Tibial artery (tissue), 4 donors: Measurements from ENCODE around the gene RNF208.

Experiments used
- DNase-seq, 2 donors: peaks; one replicate each; pipeline ENCODE4 v3.0.0-alpha.2; 2019
- H3K27ac ChIP-seq, 2 donors: fragments of 200-600 bp; sonication (generic) in 1 of 2; 1 replicate in 1 of 2; 2 replicates in 1 of 2; pipeline ENCODE4 v1.5.1; 2018 to 2019; ENCODE audit warnings: mild to moderate bottlenecking in 1 of 2
- H3K27me3 ChIP-seq, 2 donors: fragments of 200-600 bp; sonication (generic) in 1 of 2; one replicate each; pipeline versions ENCODE4 v1.5.1 to v1.6.0; 2016 to 2019
- H3K36me3 ChIP-seq, 3 donors: fragments of 200-600 bp; sonication (generic) in 2 of 3; one replicate each; pipeline ENCODE4 v1.5.1; 2016 to 2019; ENCODE audit warnings: mild to moderate bottlenecking in 2 of 3
- H3K4me1 ChIP-seq, 4 donors: fragments of 200-600 bp; sonication (generic) in 2 of 4; 1 replicate in 3 of 4; 2 replicates in 1 of 4; pipeline ENCODE4 v1.5.1; 2016 to 2019
- H3K4me3 ChIP-seq, 2 donors: fragments of 200-600 bp; sonication (generic) in 1 of 2; 1 replicate in 1 of 2; 2 replicates in 1 of 2; pipeline ENCODE4 v1.5.1; 2018 to 2019; ENCODE audit warnings: mild to moderate bottlenecking in 2 of 2
- H3K9me3 ChIP-seq, 3 donors: fragments of 200-600 bp; sonication (generic) in 1 of 3; one replicate each; pipeline ENCODE4 v1.5.1; 2016 to 2019
- CTCF ChIP-seq, 2 experiments: fragments of 200-600 bp in 1 of 2; fragments of 450-650 bp in 1 of 2; IDR thresholded peaks; one replicate each; pipeline ENCODE4 v1.5.1; 2017 to 2019; ENCODE audit warnings: antibody characterized with exemption in 2 of 2, mild to moderate bottlenecking in 1 of 2, moderate library complexity in 1 of 2
- intact Hi-C: fragments of 100-400 bp; cut with DNase I; formaldehyde crosslinking; loops from one replicate; pipeline ENCODE4 v1.15.0; 2023; ENCODE audit warnings: low total_unique reads

RNF208 gene

GRCh38 chr9:137236936-137237421 is 14.9 kb upstream of the RNF208 start:
- Histone ChIP-seq H3K27me3 (peaks cover 0 to 43% of the 10 kb centered on the region in 2 donors), H3K4me3 (no peak overlapping the region), H3K4me1 (peaks cover 0 to 42% (median 17%) of the 10 kb centered on the region in 4 donors), H3K36me3 (peaks cover 0 to 3% (median 1%) of the 10 kb centered on the region in 3 donors), H3K9me3 (no peaks in the 10 kb centered on the region), H3K27ac (no peak overlapping the region)
- TF ChIP-seq CTCF (IDR thresholded peaks at IDR 0.05), result no peak
- intact Hi-C loops, result no loop called here
- no peak for DNase-seq

GRCh38 chr9:137236238-137236935 is 14.3 kb upstream of the RNF208 start:
- H3K27me3 ChIP-seq, result peaks cover 0 to 49% of the 10 kb centered on the region in 2 donors
- no peaks in the 10 kb centered on the region for H3K36me3 ChIP-seq
- H3K9me3 ChIP-seq, result no peaks in the 10 kb centered on the region
- intact Hi-C loops, result no loop called here
- peaks cover 0 to 38% (median 15%) of the 10 kb centered on the region in 4 donors for H3K4me1 ChIP-seq
- no peak overlapping the region for H3K4me3 ChIP-seq
- no peak overlapping the region for H3K27ac ChIP-seq
- peak; percentile 73 to 86 for DNase-seq
- TF ChIP-seq CTCF (IDR thresholded peaks at IDR 0.05), result peak; percentile 95 to 96

- Histone ChIP-seq H3K4me1 (peaks cover 0 to 38% (median 15%) of the 10 kb centered on the region in 4 donors), H3K27ac (no peak overlapping the region), H3K9me3 (no peaks in the 10 kb centered on the region), H3K4me3 (no peak overlapping the region), H3K36me3 (no peaks in the 10 kb centered on the region), H3K27me3 (peaks cover 0 to 57% of the 10 kb centered on the region in 2 donors)
- intact Hi-C loops, result no loop called here
- TF ChIP-seq CTCF (IDR thresholded peaks at IDR 0.05), result no peak
- DNase-seq, result no peak
Observed at GRCh38 chr9:137235424-137236237, 13.6 kb upstream of the RNF208 start.

GRCh38 chr9:137234758-137235423 is 12.9 kb upstream of the RNF208 start:
- Histone ChIP-seq H3K27me3 (peaks cover 0 to 64% of the 10 kb centered on the region in 2 donors), H3K4me1 (peaks cover 0 to 37% (median 13%) of the 10 kb centered on the region in 4 donors), H3K4me3 (no peak overlapping the region), H3K36me3 (no peaks in the 10 kb centered on the region), H3K9me3 (no peaks in the 10 kb centered on the region), H3K27ac (no peak overlapping the region)
- intact Hi-C loops, result no loop called here
- no peak for TF ChIP-seq CTCF (IDR thresholded peaks at IDR 0.05)
- no peak for DNase-seq

GRCh38 chr9:137234055-137234697 is 12.1 kb upstream of the RNF208 start:
- Histone ChIP-seq H3K27me3 (peaks cover 0 to 71% of the 10 kb centered on the region in 2 donors), H3K4me1 (peaks cover 0 to 33% (median 11%) of the 10 kb centered on the region in 4 donors), H3K4me3 (no peak overlapping the region), H3K36me3 (no peaks in the 10 kb centered on the region), H3K27ac (no peak overlapping the region), H3K9me3 (no peaks in the 10 kb centered on the region)
- intact Hi-C loops, result no loop called here
- no peak for TF ChIP-seq CTCF (IDR thresholded peaks at IDR 0.05)
- DNase-seq, result no peak
